Tibial nerve (tissue), 3 donors: ENCODE results near the gene MED31.

Source experiments
- CTCF ChIP-seq, 5 experiments: fragments of 200-600 bp in 3 of 5; fragments of 450-650 bp in 2 of 5; sonication (generic) in 3 of 5; IDR thresholded peaks; one replicate each; pipeline ENCODE4 v1.5.1; 2016 to 2019; ENCODE audit warnings: antibody characterized with exemption in 5 of 5, mild to moderate bottlenecking in 3 of 5, moderate library complexity in 2 of 5
- POLR2A ChIP-seq, 2 donors: fragments of 450-650 bp; IDR thresholded peaks; one replicate each; pipeline ENCODE4 v1.6.1; 2017; ENCODE audit warnings: antibody characterized with exemption in 2 of 2, mild to moderate bottlenecking in 2 of 2, moderate library complexity in 2 of 2

- no peak for TF ChIP-seq CTCF (IDR thresholded peaks at IDR 0.05)
- TF ChIP-seq POLR2A (IDR thresholded peaks at IDR 0.05) = no peak
Observed at GRCh38 chr17:6597727-6598126, 53.7 kb downstream of the MED31 start.
